PC-9 (cell line): ENCODE measurements around the gene RNF111. TPM values are rescaled to one million over a fixed set of nuclear protein-coding genes. Genes with fewer than 3 reads are reported as not detected.
A peak's percentile ranks its signal among the peaks of the same experiment; 100 is the strongest.

Source experiments
- BruUV-seq: library from RNA; stranded (reverse); fragments of 400-500 nt; replicated peaks from 2 replicates; lab custom pipeline; 2021; lab: Mats Ljungman, UMichigan
- CTCF ChIA-PET: fragments of 300-600 bp; sonication (Branson Sonifier 250); formaldehyde crosslinking; loops from one replicate; lab custom pipeline; 2022; ENCODE audit warnings: antibody characterized with exemption; lab: Charles Lee
- POLR2A ChIA-PET: fragments of 300-600 bp; sonication (Branson Sonifier 250); formaldehyde crosslinking; loops from one replicate; lab custom pipeline; 2022; ENCODE audit warnings: antibody characterized with exemption; ENCODE audit not compliant: unreplicated experiment; lab: Charles Lee
- DNase-seq, 2 experiments: peaks; one replicate each; pipeline versions ENCODE4 v3.0.0 to v3.0.0-alpha.2; 2015 to 2022; ENCODE audit warnings: mixed read lengths in 1 of 2
- H2AFZ ChIP-seq: fragments of 200-600 bp; sonication (generic); 2 replicates; pipeline ENCODE4 v1.8.1; 2017; ENCODE audit warnings: antibody characterized with exemption
- H3F3A ChIP-seq: fragments of 200-600 bp; sonication (generic); 2 replicates; pipeline ENCODE4 v1.8.1; 2017; ENCODE audit warnings: antibody characterized with exemption, mild to moderate bottlenecking, low read depth; ENCODE audit not compliant: insufficient read depth
- H3K27ac ChIP-seq: fragments of 200-600 bp; sonication (generic); 2 replicates; pipeline ENCODE4 v1.6.1; 2016; ENCODE audit warnings: mixed run types
- H3K27me3 ChIP-seq: fragments of 200-600 bp; sonication (generic); 2 replicates; pipeline ENCODE4 v1.6.1; 2016; ENCODE audit warnings: low read depth, mixed run types; ENCODE audit not compliant: insufficient read depth
- H3K36me3 ChIP-seq: fragments of 200-600 bp; sonication (generic); 2 replicates; pipeline ENCODE4 v1.6.1; 2016; ENCODE audit warnings: low read depth, mixed run types
- H3K4me1 ChIP-seq: fragments of 200-600 bp; sonication (generic); replicated peaks from 2 replicates; pipeline ENCODE4 v1.6.1; 2016; ENCODE audit warnings: mixed run types; ENCODE audit not compliant: insufficient read depth
- H3K4me2 ChIP-seq: fragments of 200-600 bp; sonication (generic); 2 replicates; pipeline ENCODE4 v1.6.1; 2017; ENCODE audit warnings: mixed run types
- H3K4me3 ChIP-seq: fragments of 200-600 bp; sonication (generic); 2 replicates; pipeline ENCODE4 v1.6.1; 2016; ENCODE audit warnings: mixed run types
- H3K79me2 ChIP-seq: fragments of 200-600 bp; sonication (generic); 2 replicates; pipeline ENCODE4 v1.6.1; 2017; ENCODE audit warnings: low read depth, mixed run types
- H3K9me2 ChIP-seq: fragments of 200-600 bp; sonication (generic); 2 replicates; pipeline ENCODE4 v1.8.1; 2017; ENCODE audit warnings: mild to moderate bottlenecking; ENCODE audit not compliant: insufficient read depth
- H3K9me3 ChIP-seq: fragments of 200-600 bp; sonication (generic); 2 replicates; pipeline ENCODE4 v1.8.1; 2016; ENCODE audit warnings: low read depth; ENCODE audit not compliant: insufficient read depth
- H4K20me1 ChIP-seq: fragments of 200-600 bp; sonication (generic); 2 replicates; pipeline ENCODE4 v1.8.1; 2017; ENCODE audit not compliant: insufficient read depth
- CTCF ChIP-seq: fragments of 200-600 bp; sonication (generic); conservative IDR thresholded peaks from 2 replicates; pipeline ENCODE4 v1.6.1; 2017; ENCODE audit warnings: mixed run types, antibody characterized with exemption, mild to moderate bottlenecking, moderate library complexity
- EZH2 ChIP-seq: fragments of 200-600 bp; sonication (generic); IDR thresholded peaks from 2 replicates; pipeline ENCODE4 v1.8.0; 2017; ENCODE audit warnings: antibody characterized with exemption, low read depth
- intact Hi-C: fragments of 100-400 bp; cut with micrococcal nuclease; formaldehyde crosslinking; loops from one replicate; pipeline ENCODE4 v1.10.0; 2022; ENCODE audit not compliant: unreplicated experiment
- total RNA-seq: library from RNA; stranded (reverse); gene quantifications from 2 replicates; pipeline ENCODE4 v1.2.3, GENCODE V29; 2021

RNF111 gene
- total RNA-seq, 1 experiment from 2014 or later: 37.7 TPM

GRCh38 chr15:59137566-59137965 lies 150.1 kb downstream of the RNF111 start:
- TF ChIP-seq CTCF (no peak), EZH2 (no peak)
- no peak for DNase-seq
- Histone ChIP-seq H3K4me2 (no peak overlapping the region), H3F3A (no peaks in the 10 kb centered on the region), H2AFZ (no peak overlapping the region), H3K79me2 (no peaks in the 10 kb centered on the region), H3K27me3 (no peaks in the 10 kb centered on the region), H3K36me3 (peaks cover 29% of the 10 kb centered on the region), H4K20me1 (no peaks in the 10 kb centered on the region), H3K4me1 (no peaks in the 10 kb centered on the region), H3K4me3 (no peak overlapping the region), H3K9me2 (no peaks in the 10 kb centered on the region), H3K27ac (no peak overlapping the region), H3K9me3 (no peaks in the 10 kb centered on the region)
- intact Hi-C loops: loop anchor here (10.0 kb wide), 1 partner anchor 923 kb away; no protein-coding TSS in a partner anchor
- ChIA-PET POLR2A (no interaction called here), CTCF (no interaction called here)
- no TSS peak for BruUV-seq

GRCh38 chr15:59138243-59138642 lies 150.8 kb downstream of the RNF111 start:
- ChIA-PET POLR2A (no interaction called here), CTCF (interaction anchor here (0.5 kb wide), 1 partner anchor 1387 kb away, joined by 6 read pairs; no protein-coding TSS in a partner anchor)
- Histone ChIP-seq H3K27me3 (no peaks in the 10 kb centered on the region), H3K4me1 (no peaks in the 10 kb centered on the region), H3K9me2 (no peaks in the 10 kb centered on the region), H3K9me3 (no peaks in the 10 kb centered on the region), H3K79me2 (no peaks in the 10 kb centered on the region), H3K36me3 (peaks cover 22% of the 10 kb centered on the region), H2AFZ (no peak overlapping the region), H3F3A (no peaks in the 10 kb centered on the region), H3K27ac (no peak overlapping the region), H3K4me2 (no peak overlapping the region), H3K4me3 (no peak overlapping the region), H4K20me1 (no peaks in the 10 kb centered on the region)
- peak in 1 of 2 experiments; percentile 34 for DNase-seq
- no TSS peak for BruUV-seq
- peak; percentile 56; the same call in 1 of the 2 replicates for TF ChIP-seq CTCF
- TF ChIP-seq EZH2: no peak
- intact Hi-C loops: loop anchor here (10.0 kb wide), 1 partner anchor 923 kb away; no protein-coding TSS in a partner anchor

GRCh38 chr15:59140422-59141226 lies 153.2 kb downstream of the RNF111 start:
- CTCF ChIA-PET: interaction anchor here (0.7 kb wide), 1 partner anchor 164 kb away, joined by 3 read pairs; no protein-coding TSS in a partner anchor
- no TSS peak for BruUV-seq

More at GRCh38 chr15:59140422-59141226, 153.2 kb downstream of the RNF111 start:
- H3K79me2 ChIP-seq: no peaks in the 10 kb centered on the region
- H3K9me3 ChIP-seq: no peaks in the 10 kb centered on the region
- TF ChIP-seq CTCF (no peak), EZH2 (no peak)
- DNase-seq: no peak
- no peaks in the 10 kb centered on the region for H3K27me3 ChIP-seq
- H3K4me3 ChIP-seq: no peak overlapping the region
- no peaks in the 10 kb centered on the region for H3K9me2 ChIP-seq
- H3K36me3 ChIP-seq: peaks cover 8% of the 10 kb centered on the region; the same call in 1 of the 2 replicates
- intact Hi-C loops: no loop called here
- no peaks in the 10 kb centered on the region for H4K20me1 ChIP-seq
- POLR2A ChIA-PET: no interaction called here
- H3K27ac ChIP-seq: no peak overlapping the region
- no peak overlapping the region for H3K4me2 ChIP-seq
- no peaks in the 10 kb centered on the region for H3K4me1 ChIP-seq
- no peaks in the 10 kb centered on the region for H3F3A ChIP-seq
- H2AFZ ChIP-seq: no peak overlapping the region
